GM12801 (cell line): Measurements from ENCODE around the gene EXD3.

Experiments used
- CTCF ChIP-seq: IDR thresholded peaks from one replicate; pipeline ENCODE4 v1.5.1; 2011; ENCODE audit warnings: control low read depth; ENCODE audit not compliant: insufficient read length; ENCODE audit errors: extremely low read depth

The EXD3 gene

GRCh38 chr9:137422604-137423513 lies at the start of gene EXD3, which contains the start of gene NOXA1:
EXD3 (minus strand) TSS chr9:137423162; CDS start chr9:137395357, 27,805 bp downstream.
NOXA1 (plus strand) TSS chr9:137423393; CDS start chr9:137423530, 137 bp downstream.
- TF ChIP-seq CTCF = no peak

- TF ChIP-seq CTCF = no peak
Measured at GRCh38 chr9:137470785-137471184, 47.8 kb upstream of the EXD3 start.

- no peak for TF ChIP-seq CTCF
Measured at GRCh38 chr9:137467896-137468295, 44.9 kb upstream of the EXD3 start.

GRCh38 chr9:137467161-137467581 lies 44.2 kb upstream of the EXD3 start:
- TF ChIP-seq CTCF = no peak

GRCh38 chr9:137465720-137466388 lies 42.9 kb upstream of the EXD3 start:
- TF ChIP-seq CTCF = no peak

- TF ChIP-seq CTCF = no peak
Measured at GRCh38 chr9:137465000-137465719, 42.2 kb upstream of the EXD3 start.
